WTC11 (cell line): ENCODE measurements around the gene GBA2. TPM values are rescaled to one million over a fixed set of nuclear protein-coding genes. Genes with fewer than 3 reads are reported as not detected.

Experiments used
- ATAC-seq: fragments of 200-7000 bp; cut with Tn5 transposase; 2 replicates; pipeline ENCODE4 v1.10.0; 2021; ENCODE audit warnings: mild to moderate bottlenecking, moderate library complexity
- CTCF ChIA-PET: fragments of 300-600 bp; sonication (Branson Sonifier 250); formaldehyde crosslinking; loops from one replicate; lab custom pipeline; 2021; ENCODE audit warnings: antibody characterized with exemption; lab: Charles Lee
- POLR2A ChIA-PET: fragments of 350-600 bp; sonication (Branson Sonifier 250); formaldehyde crosslinking; loops from one replicate; lab custom pipeline; 2021; ENCODE audit warnings: antibody characterized with exemption; lab: Charles Lee
- DNase-seq: peaks from one replicate; pipeline ENCODE4 v3.0.0; 2021; ENCODE audit warnings: low spot score
- H3K27ac Mint-ChIP-seq: 2 replicates; pipeline ENCODE4 v1.8.0; 2021; ENCODE audit warnings: mixed read lengths
- H3K27me3 Mint-ChIP-seq: 2 replicates; pipeline ENCODE4 v1.8.0; 2021; ENCODE audit warnings: low read depth, mild to moderate bottlenecking, moderate library complexity, mixed read lengths
- H3K36me3 Mint-ChIP-seq: 2 replicates; pipeline ENCODE4 v1.8.0; 2021; ENCODE audit warnings: mixed read lengths
- H3K4me1 Mint-ChIP-seq: 2 replicates; pipeline ENCODE4 v1.8.0; 2022; ENCODE audit warnings: mixed read lengths
- H3K4me3 Mint-ChIP-seq: 2 replicates; pipeline ENCODE4 v1.8.0; 2021; ENCODE audit warnings: mild to moderate bottlenecking, moderate library complexity, mixed read lengths
- H3K9me3 Mint-ChIP-seq: 2 replicates; pipeline ENCODE4 v1.8.0; 2021; ENCODE audit warnings: mixed read lengths
- ATF1 ChIP-seq: sonication (generic); formaldehyde crosslinking; IDR thresholded peaks from 2 replicates; pipeline ENCODE4 v1.8.1; 2023; ENCODE audit warnings: mild to moderate bottlenecking, moderate library complexity, missing genetic modification reagents
- CREB1 ChIP-seq: sonication (generic); formaldehyde crosslinking; IDR thresholded peaks from 2 replicates; pipeline ENCODE4 v1.8.0; 2023; ENCODE audit warnings: mild to moderate bottlenecking, missing genetic modification reagents
- CREM ChIP-seq: sonication (generic); formaldehyde crosslinking; IDR thresholded peaks from 2 replicates; pipeline ENCODE4 v1.8.1; 2022; ENCODE audit warnings: mild to moderate bottlenecking, missing genetic modification reagents, moderate library complexity
- ERG ChIP-seq: fragments of 250-450 bp; sonication (Bioruptor Pico); IDR thresholded peaks from 2 replicates; pipeline ENCODE4 v1.8.0; 2021; ENCODE audit warnings: mild to moderate bottlenecking
- ESRRA ChIP-seq: sonication (generic); formaldehyde crosslinking; IDR thresholded peaks from 2 replicates; pipeline ENCODE4 v1.8.1; 2022; ENCODE audit warnings: mild to moderate bottlenecking, missing genetic modification reagents, borderline replicate concordance
- ETV6 ChIP-seq: sonication (generic); formaldehyde crosslinking; IDR thresholded peaks from 2 replicates; pipeline ENCODE4 v1.8.1; 2022; ENCODE audit warnings: mild to moderate bottlenecking, missing genetic modification reagents
- FOXP1 ChIP-seq: sonication (generic); formaldehyde crosslinking; IDR thresholded peaks from 2 replicates; pipeline ENCODE4 v1.8.0; 2022; ENCODE audit warnings: missing genetic modification reagents, mild to moderate bottlenecking, moderate library complexity, borderline replicate concordance
- GTF2I ChIP-seq: fragments of 250-450 bp; sonication (Bioruptor Pico); conservative IDR thresholded peaks from 2 replicates; pipeline ENCODE4 v1.4.0; 2021; ENCODE audit warnings: mild to moderate bottlenecking
- IRF2 ChIP-seq: sonication (generic); formaldehyde crosslinking; IDR thresholded peaks from 2 replicates; pipeline ENCODE4 v1.8.0; 2022; ENCODE audit warnings: low read depth, missing genetic modification reagents, borderline replicate concordance
- JAZF1 ChIP-seq: fragments of 250-450 bp; sonication (Bioruptor Pico); IDR thresholded peaks from 2 replicates; pipeline ENCODE4 v1.9.0; 2021; ENCODE audit warnings: moderate library complexity, mild to moderate bottlenecking, inconsistent platforms
- JUN ChIP-seq: sonication (generic); formaldehyde crosslinking; IDR thresholded peaks from 2 replicates; pipeline ENCODE4 v1.8.0; 2023; ENCODE audit warnings: mild to moderate bottlenecking, missing genetic modification reagents
- KAT7 ChIP-seq: sonication (generic); formaldehyde crosslinking; IDR thresholded peaks from 2 replicates; pipeline ENCODE4 v1.8.1; 2023; ENCODE audit warnings: missing genetic modification reagents, mild to moderate bottlenecking, borderline replicate concordance
- NFE2L1 ChIP-seq: sonication (generic); formaldehyde crosslinking; IDR thresholded peaks from 2 replicates; pipeline ENCODE4 v1.8.1; 2023; ENCODE audit warnings: missing genetic modification reagents
- NR3C1 ChIP-seq: sonication (generic); formaldehyde crosslinking; conservative IDR thresholded peaks from 2 replicates; pipeline ENCODE4 v1.8.1; 2023; ENCODE audit warnings: low read depth, mild to moderate bottlenecking, missing genetic modification reagents
- RELA ChIP-seq: sonication (generic); formaldehyde crosslinking; IDR thresholded peaks from 2 replicates; pipeline ENCODE4 v1.8.1; 2022; ENCODE audit warnings: missing genetic modification reagents, mild to moderate bottlenecking, borderline replicate concordance
- RORB ChIP-seq: fragments of 250-450 bp; sonication (Bioruptor Pico); IDR thresholded peaks from 2 replicates; pipeline ENCODE4 v1.9.0; 2021; ENCODE audit warnings: mild to moderate bottlenecking
- SMAD3 ChIP-seq: sonication (generic); formaldehyde crosslinking; IDR thresholded peaks from 2 replicates; pipeline ENCODE4 v1.8.0; 2022; ENCODE audit warnings: missing genetic modification reagents, mild to moderate bottlenecking, borderline replicate concordance
- SP1 ChIP-seq: sonication (generic); formaldehyde crosslinking; conservative IDR thresholded peaks from 2 replicates; pipeline ENCODE4 v1.8.1; 2022; ENCODE audit warnings: missing genetic modification reagents
- TCF7 ChIP-seq: sonication (generic); formaldehyde crosslinking; IDR thresholded peaks from 2 replicates; pipeline ENCODE4 v1.8.0; 2022; ENCODE audit warnings: mild to moderate bottlenecking, low read depth, missing genetic modification reagents, moderate library complexity
- ZNF425 ChIP-seq: fragments of 250-450 bp; sonication (Bioruptor Pico); conservative IDR thresholded peaks from 2 replicates; pipeline ENCODE4 v1.9.0; 2021; ENCODE audit warnings: mild to moderate bottlenecking
- ZNF671 ChIP-seq: fragments of 250-450 bp; sonication (Bioruptor Pico); IDR thresholded peaks from 2 replicates; pipeline ENCODE4 v1.8.0; 2021; ENCODE audit warnings: mild to moderate bottlenecking
- total RNA-seq: library from RNA; stranded (reverse); gene quantifications from 3 replicates; pipeline ENCODE4 v1.2.3, GENCODE V29; 2021
- TF ChIP-seq, protein P1 (sequence below): sonication (generic); formaldehyde crosslinking; IDR thresholded peaks from 2 replicates; pipeline ENCODE4 v1.8.0; 2022; ENCODE audit warnings: mild to moderate bottlenecking, missing genetic modification reagents
- TF ChIP-seq, protein P2 (sequence below): sonication (generic); formaldehyde crosslinking; conservative IDR thresholded peaks from 2 replicates; pipeline ENCODE4 v1.8.1; 2022; ENCODE audit warnings: mild to moderate bottlenecking, missing genetic modification reagents
- TF ChIP-seq, protein P3 (sequence below): fragments of 250-450 bp; sonication (Bioruptor Pico); IDR thresholded peaks from 2 replicates; pipeline ENCODE4 v1.9.0; 2021; ENCODE audit warnings: mild to moderate bottlenecking

GBA2 gene
- total RNA-seq, 1 experiment from 2014 or later: 104 TPM

DNA sequence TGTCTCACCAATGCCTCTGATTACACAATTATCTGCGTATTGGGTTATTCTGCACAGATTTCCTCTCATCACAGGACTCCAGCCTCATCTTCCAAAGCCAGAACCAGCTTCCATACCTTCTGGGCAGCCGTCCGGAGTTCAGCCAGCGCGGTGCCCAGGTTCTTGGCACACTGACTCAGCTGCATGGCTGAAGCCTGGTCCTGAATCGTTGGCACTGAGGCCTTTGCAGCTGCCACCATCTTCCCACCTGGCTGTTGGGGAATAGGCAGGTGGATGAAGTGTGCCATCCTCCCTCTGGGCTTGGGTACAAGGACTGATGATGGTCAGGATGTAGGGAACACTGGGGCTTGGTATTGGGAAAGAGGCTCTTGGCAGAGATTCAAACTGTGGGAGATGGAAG is 34.9 kb downstream of the GBA2 start:
- no peak for DNase-seq
- ChIA-PET CTCF (interaction anchor here (2.3 to 4.1 kb wide), 2 partner anchors 17 to 18 kb away, joined by 12 to 29 read pairs; partner anchors contain the start of genes CREB3 and TLN1), POLR2A (no interaction called here)
- Mint-ChIP-seq H3K36me3 (peaks cover 80% of the 10 kb centered on the region), H3K27me3 (no peaks in the 10 kb centered on the region), H3K27ac (no peak overlapping the region), H3K4me3 (no peak overlapping the region), H3K4me1 (no peaks in the 10 kb centered on the region)
- ATAC-seq: no peak
- TF ChIP-seq NFE2L1 (CRISPR knock-in tag) (no peak), RELA (CRISPR knock-in tag) (no peak), CREB1 (CRISPR knock-in tag) (no peak), ETV6 (no peak), RORB (CRISPR knock-in tag) (no peak)
- TF ChIP-seq, protein P1, sequence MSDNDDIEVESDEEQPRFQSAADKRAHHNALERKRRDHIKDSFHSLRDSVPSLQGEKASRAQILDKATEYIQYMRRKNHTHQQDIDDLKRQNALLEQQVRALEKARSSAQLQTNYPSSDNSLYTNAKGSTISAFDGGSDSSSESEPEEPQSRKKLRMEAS (CRISPR knock-in tag): no peak
- TF ChIP-seq, all 79 proteins: peak for 0
- no peaks in the 10 kb centered on the region for H3K9me3 Mint-ChIP-seq

DNA sequence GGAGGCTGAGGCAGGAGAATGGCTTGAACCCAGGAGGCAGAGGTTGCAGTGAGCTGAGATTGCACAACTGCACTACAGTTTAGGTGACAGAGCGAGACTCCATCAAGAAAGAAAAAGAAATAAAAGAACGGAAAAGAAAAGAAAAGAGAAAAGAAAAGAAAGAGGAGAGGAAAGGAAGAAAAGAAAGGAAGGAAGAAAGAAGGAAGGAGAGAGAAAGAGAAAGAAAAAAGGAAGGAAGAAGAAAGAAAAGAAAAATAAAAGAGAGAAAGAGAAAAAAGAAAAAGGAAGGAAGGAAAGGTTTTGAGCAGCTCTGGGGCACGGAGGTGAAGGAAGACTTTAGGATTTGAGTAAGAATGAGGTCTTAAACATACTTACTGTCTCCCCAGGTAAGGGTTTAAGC is 35.5 kb downstream of the GBA2 start:
- no peak for ATAC-seq
- no peaks in the 10 kb centered on the region for H3K9me3 Mint-ChIP-seq
- no peak overlapping the region for H3K4me3 Mint-ChIP-seq
- no peaks in the 10 kb centered on the region for H3K27me3 Mint-ChIP-seq
- no peaks in the 10 kb centered on the region for H3K4me1 Mint-ChIP-seq
- H3K27ac Mint-ChIP-seq: no peak overlapping the region
- CTCF ChIA-PET: interaction anchor here (0.8 to 4.1 kb wide), 8 partner anchors 14 to 66 kb away, joined by 3 to 29 read pairs (median 6); partner anchors contain the start of genes ARHGEF39, CREB3 and TLN1
- POLR2A ChIA-PET: no interaction called here
- no peak for DNase-seq
- TF ChIP-seq ESRRA (no peak), ZNF671 (no peak), TCF7 (no peak), NR3C1 (CRISPR knock-in tag) (no peak), SP1 (no peak), ZNF425 (CRISPR knock-in tag) (no peak), JAZF1 (CRISPR knock-in tag) (no peak), ERG (CRISPR knock-in tag) (no peak), IRF2 (CRISPR knock-in tag) (no peak), JUN (CRISPR knock-in tag) (no peak), ATF1 (CRISPR knock-in tag) (no peak), CREM (no peak), SMAD3 (CRISPR knock-in tag) (no peak), CREB1 (CRISPR knock-in tag) (no peak), GTF2I (CRISPR knock-in tag) (no peak), KAT7 (CRISPR knock-in tag) (no peak), FOXP1 (CRISPR knock-in tag) (no peak)
- TF ChIP-seq, protein P2, sequence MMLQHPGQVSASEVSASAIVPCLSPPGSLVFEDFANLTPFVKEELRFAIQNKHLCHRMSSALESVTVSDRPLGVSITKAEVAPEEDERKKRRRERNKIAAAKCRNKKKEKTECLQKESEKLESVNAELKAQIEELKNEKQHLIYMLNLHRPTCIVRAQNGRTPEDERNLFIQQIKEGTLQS (CRISPR knock-in tag): no peak
- TF ChIP-seq, protein P3, sequence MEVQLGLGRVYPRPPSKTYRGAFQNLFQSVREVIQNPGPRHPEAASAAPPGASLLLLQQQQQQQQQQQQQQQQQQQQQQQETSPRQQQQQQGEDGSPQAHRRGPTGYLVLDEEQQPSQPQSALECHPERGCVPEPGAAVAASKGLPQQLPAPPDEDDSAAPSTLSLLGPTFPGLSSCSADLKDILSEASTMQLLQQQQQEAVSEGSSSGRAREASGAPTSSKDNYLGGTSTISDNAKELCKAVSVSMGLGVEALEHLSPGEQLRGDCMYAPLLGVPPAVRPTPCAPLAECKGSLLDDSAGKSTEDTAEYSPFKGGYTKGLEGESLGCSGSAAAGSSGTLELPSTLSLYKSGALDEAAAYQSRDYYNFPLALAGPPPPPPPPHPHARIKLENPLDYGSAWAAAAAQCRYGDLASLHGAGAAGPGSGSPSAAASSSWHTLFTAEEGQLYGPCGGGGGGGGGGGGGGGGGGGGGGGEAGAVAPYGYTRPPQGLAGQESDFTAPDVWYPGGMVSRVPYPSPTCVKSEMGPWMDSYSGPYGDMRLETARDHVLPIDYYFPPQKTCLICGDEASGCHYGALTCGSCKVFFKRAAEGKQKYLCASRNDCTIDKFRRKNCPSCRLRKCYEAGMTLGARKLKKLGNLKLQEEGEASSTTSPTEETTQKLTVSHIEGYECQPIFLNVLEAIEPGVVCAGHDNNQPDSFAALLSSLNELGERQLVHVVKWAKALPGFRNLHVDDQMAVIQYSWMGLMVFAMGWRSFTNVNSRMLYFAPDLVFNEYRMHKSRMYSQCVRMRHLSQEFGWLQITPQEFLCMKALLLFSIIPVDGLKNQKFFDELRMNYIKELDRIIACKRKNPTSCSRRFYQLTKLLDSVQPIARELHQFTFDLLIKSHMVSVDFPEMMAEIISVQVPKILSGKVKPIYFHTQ: no peak
- peaks cover 83% of the 10 kb centered on the region for H3K36me3 Mint-ChIP-seq
